Neural progenitor cell (in vitro differentiated cells): ENCODE results near the gene AMMECR1. TPM values are rescaled to one million over a fixed set of nuclear protein-coding genes. Genes with fewer than 3 reads are reported as not detected.

ENCODE experiments used
- DNase-seq: peaks from one replicate; pipeline ENCODE4 v3.0.0-alpha.2; 2016; ENCODE audit warnings: low spot score
- H2AFZ ChIP-seq: fragments of 200-600 bp; sonication (generic); replicated peaks from 2 replicates; pipeline ENCODE4 v1.6.1; 2016; ENCODE audit warnings: antibody characterized with exemption
- H3F3A ChIP-seq: fragments of 200-600 bp; sonication (generic); 2 replicates; pipeline ENCODE4 v1.6.1; 2016; ENCODE audit warnings: antibody characterized with exemption, low read depth
- H3K27ac ChIP-seq: fragments of 200-600 bp; sonication (generic); 2 replicates; pipeline ENCODE4 v1.5.1; 2016; ENCODE audit warnings: mild to moderate bottlenecking
- H3K27me3 ChIP-seq: fragments of 200-600 bp; sonication (generic); 2 replicates; pipeline ENCODE4 v1.6.1; 2016; ENCODE audit warnings: mild to moderate bottlenecking, moderate library complexity
- H3K36me3 ChIP-seq: fragments of 200-600 bp; sonication (generic); 2 replicates; pipeline ENCODE4 v1.5.1; 2016
- H3K4me1 ChIP-seq: fragments of 200-600 bp; sonication (generic); 2 replicates; pipeline ENCODE4 v1.6.1; 2016; ENCODE audit warnings: mixed run types
- H3K4me2 ChIP-seq: fragments of 200-600 bp; sonication (generic); 2 replicates; pipeline ENCODE4 v1.6.1; 2016
- H3K4me3 ChIP-seq: fragments of 200-600 bp; sonication (generic); 2 replicates; pipeline ENCODE4 v1.5.1; 2016
- H3K79me2 ChIP-seq: fragments of 200-600 bp; sonication (generic); 2 replicates; pipeline ENCODE4 v1.6.1; 2016; ENCODE audit warnings: low read depth
- H3K9ac ChIP-seq: fragments of 200-600 bp; sonication (generic); 2 replicates; pipeline ENCODE4 v1.6.1; 2016
- H3K9me3 ChIP-seq: fragments of 200-600 bp; sonication (generic); 2 replicates; pipeline ENCODE4 v1.5.1; 2016; ENCODE audit warnings: low read depth
- H4K20me1 ChIP-seq: fragments of 200-600 bp; sonication (generic); 2 replicates; pipeline ENCODE4 v1.6.1; 2016; ENCODE audit warnings: low read depth
- H3K27ac Mint-ChIP-seq: 3 replicates; pipeline ENCODE4 v1.8.0; 2021; ENCODE audit warnings: mixed read lengths
- H3K27me3 Mint-ChIP-seq: 2 replicates; pipeline ENCODE4 v1.8.0; 2022; ENCODE audit warnings: low read depth, mild to moderate bottlenecking, inconsistent platforms, moderate library complexity, mixed read lengths; ENCODE audit not compliant: insufficient read depth
- H3K36me3 Mint-ChIP-seq: 3 replicates; pipeline ENCODE4 v1.8.0; 2021; ENCODE audit warnings: mixed read lengths
- H3K4me1 Mint-ChIP-seq: 3 replicates; pipeline ENCODE4 v1.8.0; 2021; ENCODE audit warnings: mixed read lengths
- H3K4me3 Mint-ChIP-seq: 3 replicates; pipeline ENCODE4 v1.8.0; 2021; ENCODE audit warnings: mild to moderate bottlenecking, moderate library complexity, mixed read lengths
- H3K9me3 Mint-ChIP-seq: 3 replicates; pipeline ENCODE4 v1.8.0; 2020; ENCODE audit warnings: mixed read lengths
- EZH2 ChIP-seq: fragments of 200-600 bp; sonication (generic); IDR thresholded peaks from 2 replicates; pipeline ENCODE4 v1.6.1; 2017; ENCODE audit warnings: antibody characterized with exemption, mild to moderate bottlenecking, moderate library complexity
- EZH2phosphoT487 ChIP-seq: fragments of 200-600 bp; sonication (generic); IDR thresholded peaks from 2 replicates; pipeline ENCODE4 v1.6.1; 2017; ENCODE audit warnings: antibody characterized with exemption
- total RNA-seq: library from RNA; depleted of rRNA; stranded (reverse); fragments of >200 nt; gene quantifications from 2 replicates; pipeline ENCODE4 v1.2.3, GENCODE V29; 2015; ENCODE audit warnings: low replicate concordance
- TF ChIP-seq, protein P1 (sequence below): fragments of 200-600 bp; sonication (generic); IDR thresholded peaks from 2 replicates; pipeline ENCODE4 v1.5.1; 2017; ENCODE audit warnings: antibody characterized with exemption, mild to moderate bottlenecking

AMMECR1 gene
- total RNA-seq, 1 donor from 2014 or later = 20.3 TPM

DNA sequence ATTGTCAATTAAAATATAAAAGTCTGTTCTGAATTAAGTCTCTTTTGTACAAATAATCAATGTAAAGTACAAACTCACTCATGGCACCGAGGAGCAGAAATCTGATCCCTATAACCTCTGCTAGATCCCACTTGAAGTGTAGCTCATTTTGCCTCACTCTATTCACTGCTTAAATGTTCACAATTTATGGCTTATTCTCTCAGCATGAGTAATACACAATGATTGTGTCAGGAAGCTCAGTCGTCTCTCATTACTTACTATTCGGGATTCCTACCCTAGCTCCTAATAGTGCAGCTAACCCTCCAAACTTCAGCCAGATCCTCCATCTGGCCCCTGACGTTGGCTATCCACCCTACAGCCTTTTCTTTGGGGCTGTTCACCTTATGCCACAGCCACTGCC lies 4.7 kb upstream of the AMMECR1 start:
- Histone ChIP-seq H3K9me3 (no peaks in the 10 kb centered on the region), H3K79me2 (no peaks in the 10 kb centered on the region), H4K20me1 (no peaks in the 10 kb centered on the region), H3F3A (no peaks in the 10 kb centered on the region), H3K4me3 (no peak overlapping the region), H2AFZ (no peak overlapping the region), H3K4me1 (no peaks in the 10 kb centered on the region), H3K27me3 (peaks cover 7% of the 10 kb centered on the region), H3K36me3 (no peaks in the 10 kb centered on the region), H3K4me2 (no peak overlapping the region), H3K27ac (no peak overlapping the region), H3K9ac (no peak overlapping the region)
- Mint-ChIP-seq H3K36me3 (no peaks in the 10 kb centered on the region), H3K27ac (no peak overlapping the region), H3K9me3 (no peaks in the 10 kb centered on the region), H3K4me3 (no peak overlapping the region), H3K4me1 (peaks cover 4% of the 10 kb centered on the region), H3K27me3 (no peaks in the 10 kb centered on the region)
- DNase-seq = no peak
- no peak for TF ChIP-seq EZH2phosphoT487
- no peak for TF ChIP-seq EZH2

DNA sequence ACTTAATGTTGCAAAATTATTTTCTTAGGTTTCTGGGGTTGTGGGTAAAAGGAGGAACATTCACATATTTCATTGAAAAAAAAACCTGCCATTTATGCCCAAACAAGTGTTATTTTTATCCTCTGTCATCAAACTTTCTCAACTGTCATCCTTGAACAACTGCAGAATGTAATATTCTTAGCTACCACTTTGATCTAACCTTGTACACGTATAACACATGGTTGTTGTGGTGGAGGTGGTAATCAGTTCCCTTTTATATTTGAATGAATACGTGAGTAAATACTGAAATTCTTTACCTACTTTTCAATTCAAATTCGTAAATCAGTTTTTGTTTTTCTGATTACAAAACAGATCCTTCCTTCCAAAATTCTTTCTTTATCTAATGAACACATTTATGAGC lies 3.8 kb upstream of the AMMECR1 start:
- no peak overlapping the region for H3K27ac Mint-ChIP-seq
- H3K4me1 ChIP-seq = no peaks in the 10 kb centered on the region
- no peak overlapping the region for H2AFZ ChIP-seq
- no peak overlapping the region for H3K4me3 Mint-ChIP-seq
- no peak overlapping the region for H3K4me2 ChIP-seq
- peaks cover 6% of the 10 kb centered on the region for H3K4me1 Mint-ChIP-seq
- no peaks in the 10 kb centered on the region for H3F3A ChIP-seq
- peaks cover 7% of the 10 kb centered on the region for H3K27me3 ChIP-seq
- H3K9ac ChIP-seq = no peak overlapping the region
- no peaks in the 10 kb centered on the region for H4K20me1 ChIP-seq
- TF ChIP-seq EZH2 (no peak), EZH2phosphoT487 (no peak)
- TF ChIP-seq, protein P1, sequence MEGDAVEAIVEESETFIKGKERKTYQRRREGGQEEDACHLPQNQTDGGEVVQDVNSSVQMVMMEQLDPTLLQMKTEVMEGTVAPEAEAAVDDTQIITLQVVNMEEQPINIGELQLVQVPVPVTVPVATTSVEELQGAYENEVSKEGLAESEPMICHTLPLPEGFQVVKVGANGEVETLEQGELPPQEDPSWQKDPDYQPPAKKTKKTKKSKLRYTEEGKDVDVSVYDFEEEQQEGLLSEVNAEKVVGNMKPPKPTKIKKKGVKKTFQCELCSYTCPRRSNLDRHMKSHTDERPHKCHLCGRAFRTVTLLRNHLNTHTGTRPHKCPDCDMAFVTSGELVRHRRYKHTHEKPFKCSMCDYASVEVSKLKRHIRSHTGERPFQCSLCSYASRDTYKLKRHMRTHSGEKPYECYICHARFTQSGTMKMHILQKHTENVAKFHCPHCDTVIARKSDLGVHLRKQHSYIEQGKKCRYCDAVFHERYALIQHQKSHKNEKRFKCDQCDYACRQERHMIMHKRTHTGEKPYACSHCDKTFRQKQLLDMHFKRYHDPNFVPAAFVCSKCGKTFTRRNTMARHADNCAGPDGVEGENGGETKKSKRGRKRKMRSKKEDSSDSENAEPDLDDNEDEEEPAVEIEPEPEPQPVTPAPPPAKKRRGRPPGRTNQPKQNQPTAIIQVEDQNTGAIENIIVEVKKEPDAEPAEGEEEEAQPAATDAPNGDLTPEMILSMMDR = no peak
- no peak overlapping the region for H3K27ac ChIP-seq
- H3K79me2 ChIP-seq = peaks cover 8% of the 10 kb centered on the region
- H3K4me3 ChIP-seq = no peak overlapping the region
- no peaks in the 10 kb centered on the region for H3K9me3 Mint-ChIP-seq
- no peaks in the 10 kb centered on the region for H3K36me3 ChIP-seq
- no peaks in the 10 kb centered on the region for H3K36me3 Mint-ChIP-seq
- H3K27me3 Mint-ChIP-seq = peaks cover 3% of the 10 kb centered on the region
- no peaks in the 10 kb centered on the region for H3K9me3 ChIP-seq
- no peak for DNase-seq

DNA sequence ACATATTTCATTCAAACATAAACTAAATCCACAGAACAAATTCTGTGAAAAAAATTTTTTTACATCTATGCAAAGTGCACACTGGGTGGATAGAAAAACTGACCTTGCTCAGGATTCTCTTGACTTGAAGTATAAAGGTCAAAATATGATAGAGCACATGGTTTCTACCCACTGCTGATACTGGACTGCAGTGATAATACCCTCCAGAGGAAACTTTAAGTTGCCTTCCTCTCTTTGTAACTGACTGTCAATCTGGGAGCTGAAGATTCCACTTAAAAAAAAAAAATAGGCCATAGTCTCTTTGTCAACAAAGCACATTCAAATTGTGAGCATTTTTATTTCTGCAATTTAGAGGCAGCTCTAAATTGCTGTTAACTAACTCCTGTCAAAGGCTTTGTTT lies 3.2 kb upstream of the AMMECR1 start:
- Histone ChIP-seq H3K36me3 (no peaks in the 10 kb centered on the region), H3K4me3 (no peak overlapping the region), H3K27ac (no peak overlapping the region), H3K9me3 (no peaks in the 10 kb centered on the region), H4K20me1 (peaks cover 4% of the 10 kb centered on the region), H3K4me1 (peaks cover 1% of the 10 kb centered on the region), H2AFZ (no peak overlapping the region), H3K9ac (no peak overlapping the region), H3F3A (no peaks in the 10 kb centered on the region), H3K27me3 (peaks cover 7% of the 10 kb centered on the region), H3K4me2 (no peak overlapping the region), H3K79me2 (peaks cover 14% of the 10 kb centered on the region)
- Mint-ChIP-seq H3K4me1 (peaks cover 12% of the 10 kb centered on the region), H3K27me3 (peaks cover 3% of the 10 kb centered on the region), H3K9me3 (no peaks in the 10 kb centered on the region), H3K36me3 (no peaks in the 10 kb centered on the region), H3K27ac (no peak overlapping the region), H3K4me3 (no peak overlapping the region)
- no peak for DNase-seq
- TF ChIP-seq, protein P1 = no peak
- TF ChIP-seq EZH2 (no peak), EZH2phosphoT487 (no peak)

DNA sequence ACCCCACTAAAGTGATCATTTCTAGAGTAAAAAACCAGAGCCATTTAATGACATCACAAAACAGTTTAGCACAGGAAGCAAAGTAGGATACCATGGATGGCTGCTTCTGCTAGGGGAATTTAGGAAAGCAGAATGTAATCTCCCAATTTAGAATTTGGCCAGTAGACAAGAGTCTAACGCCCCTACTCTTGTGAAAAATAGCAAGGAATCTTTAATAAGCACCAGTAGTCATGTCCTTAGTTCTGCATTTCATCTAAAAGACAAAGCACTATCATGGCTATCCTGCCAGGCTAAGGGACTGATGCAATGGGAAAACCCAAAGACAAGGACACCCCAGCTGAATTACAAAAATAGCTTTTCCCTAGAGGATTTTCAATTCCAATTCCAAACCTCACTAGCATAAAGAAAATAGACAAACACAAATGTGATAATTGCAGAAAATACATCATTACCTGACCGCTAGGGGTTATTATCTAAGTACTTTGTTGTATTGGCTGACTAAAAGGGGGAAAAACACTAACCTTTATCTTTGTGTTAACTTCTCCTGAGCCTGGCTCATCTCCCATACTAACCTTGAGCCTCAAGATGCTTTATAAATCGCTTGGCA lies 2.6 kb upstream of the AMMECR1 start:
- Histone ChIP-seq H3K9ac (no peak overlapping the region), H3K36me3 (no peaks in the 10 kb centered on the region), H3K4me1 (peaks cover 6% of the 10 kb centered on the region), H3K9me3 (no peaks in the 10 kb centered on the region), H3K79me2 (peaks cover 20% of the 10 kb centered on the region), H3K4me3 (no peak overlapping the region), H3K27ac (no peak overlapping the region), H3K27me3 (peaks cover 7% of the 10 kb centered on the region), H4K20me1 (peaks cover 5% of the 10 kb centered on the region), H3K4me2 (no peak overlapping the region), H3F3A (no peaks in the 10 kb centered on the region), H2AFZ (no peak overlapping the region)
- TF ChIP-seq, protein P1 = no peak
- TF ChIP-seq EZH2 = no peak
- no peaks in the 10 kb centered on the region for H3K36me3 Mint-ChIP-seq
- H3K9me3 Mint-ChIP-seq = no peaks in the 10 kb centered on the region
- H3K4me3 Mint-ChIP-seq = no peak overlapping the region
- peaks cover 3% of the 10 kb centered on the region for H3K27me3 Mint-ChIP-seq
- no peak for DNase-seq
- H3K4me1 Mint-ChIP-seq = peaks cover 18% of the 10 kb centered on the region
- H3K27ac Mint-ChIP-seq = no peak overlapping the region
